H1 (cell line): ENCODE measurements around the gene SLCO2A1. TPM values are rescaled to one million over a fixed set of nuclear protein-coding genes. Genes with fewer than 3 reads are reported as not detected.
A peak's percentile ranks its signal among the peaks of the same experiment; 100 is the strongest.

Experiments
- CBX5 ChIP-seq: fragments of 300-800, 300-1000 bp; sonication (generic); IDR thresholded peaks from 2 replicates; pipeline ENCODE4 v1.7.1; 2016; ENCODE audit warnings: antibody characterized with exemption, low read length, low read depth
- CHD1 ChIP-seq: IDR thresholded peaks from 2 replicates; pipeline ENCODE4 v1.6.1; 2012; ENCODE audit warnings: low read depth, low read length, improper control_type of control experiment
- CREB1 ChIP-seq: IDR thresholded peaks from 2 replicates; pipeline ENCODE4 v1.6.1; 2012; ENCODE audit warnings: inconsistent platforms
- EZH2 ChIP-seq: fragments of 200-600 bp; sonication (generic); IDR thresholded peaks from 2 replicates; pipeline ENCODE4 v1.7.1; 2012; ENCODE audit warnings: low read depth, mild to moderate bottlenecking, moderate library complexity, low read length, inconsistent platforms; ENCODE audit not compliant: severe bottlenecking
- MAFK ChIP-seq: IDR thresholded peaks from 2 replicates; pipeline ENCODE4 v1.6.1; 2012; ENCODE audit warnings: low read depth, mild to moderate bottlenecking, improper control_type of control experiment, low read length
- RNF2 ChIP-seq: fragments of 200-900, 300-1000 bp; sonication (generic); IDR thresholded peaks from 2 replicates; pipeline ENCODE4 v1.7.1; 2016; ENCODE audit warnings: borderline replicate concordance, low read depth, mild to moderate bottlenecking, antibody characterized with exemption, low read length; ENCODE audit not compliant: poor library complexity, severe bottlenecking; ENCODE audit errors: missing control alignments
- polyA plus RNA-seq, 7 experiments: library from polyadenylated mRNA; depleted of rRNA in 3 of 7; stranded (reverse) in 5 of 7; unstranded in 2 of 7; fragments of >200 nt in 5 of 7; fragments of 200-250 nt in 2 of 7; gene quantifications; 1 replicate in 5 of 7; 2 replicates in 1 of 7; 4 replicates in 1 of 7; pipeline versions ENCODE4 v1.2.1 to v1.2.3, GENCODE V29; 2011 to 2013; ENCODE audit warnings: missing spikeins in 2 of 7, mixed read lengths in 2 of 7
- total RNA-seq: library from RNA; stranded (reverse); fragmentation: NEBNext Ultra II Directional; extraction: Animal tissue kit (Norgen Biotek cat#: 25700); gene quantifications from 2 replicates; pipeline ENCODE4 v1.2.1, GENCODE V29; 2021
- TF ChIP-seq, protein P1 (sequence below): IDR thresholded peaks from 2 replicates; pipeline ENCODE4 v1.6.1; 2012; ENCODE audit warnings: inconsistent platforms

Gene SLCO2A1
- total and polyA plus RNA-seq, 2 of the 8 experiments (the other 6 are each of a cell fraction or from before 2014, with no cell fraction given), result 1.1 to 2.3 TPM

DNA sequence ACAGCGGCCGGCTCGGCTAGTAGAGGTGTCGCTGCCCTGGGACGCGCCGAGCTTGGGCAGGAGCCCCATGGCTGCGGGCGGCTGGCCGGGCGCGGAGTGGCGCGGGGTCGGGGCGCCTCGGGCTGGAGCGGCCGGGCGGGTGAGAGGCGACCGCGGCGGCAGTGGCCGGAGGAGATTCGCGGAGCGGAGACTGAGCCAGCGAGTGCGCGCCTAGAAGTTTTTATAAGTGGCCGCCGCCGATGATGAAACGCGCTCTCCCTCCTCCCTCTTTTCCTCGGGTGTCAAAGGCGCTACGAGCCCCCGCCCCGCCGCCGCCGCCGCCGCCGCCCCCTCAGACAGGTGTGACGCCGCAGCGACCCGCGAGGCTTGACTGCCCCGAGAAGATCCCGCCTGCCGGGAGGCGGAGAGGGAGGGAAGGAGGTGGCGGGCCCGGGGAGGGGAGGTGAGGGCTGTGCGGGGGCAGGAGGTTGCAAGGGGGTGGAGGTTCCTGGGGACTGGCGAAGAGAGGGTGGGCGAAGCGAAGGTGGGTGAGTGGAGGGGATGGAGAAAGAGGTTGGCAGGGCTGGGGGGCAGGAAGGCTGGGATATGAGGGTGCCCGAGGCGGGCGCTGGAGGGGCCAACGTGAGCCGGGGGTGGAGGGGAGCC, at the start of gene SLCO2A1 (continued):
- TF ChIP-seq RNF2, result no peak
- no peak for TF ChIP-seq CHD1
- peak; percentile 52 for TF ChIP-seq CREB1
- no peak for TF ChIP-seq MAFK
- TF ChIP-seq CBX5, result no peak
- peak; percentile 59 for TF ChIP-seq EZH2
- TF ChIP-seq, protein P1, sequence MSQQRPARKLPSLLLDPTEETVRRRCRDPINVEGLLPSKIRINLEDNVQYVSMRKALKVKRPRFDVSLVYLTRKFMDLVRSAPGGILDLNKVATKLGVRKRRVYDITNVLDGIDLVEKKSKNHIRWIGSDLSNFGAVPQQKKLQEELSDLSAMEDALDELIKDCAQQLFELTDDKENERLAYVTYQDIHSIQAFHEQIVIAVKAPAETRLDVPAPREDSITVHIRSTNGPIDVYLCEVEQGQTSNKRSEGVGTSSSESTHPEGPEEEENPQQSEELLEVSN, result peak; percentile 42; the same call in 1 of the 2 replicates
